Fibroblast of lung (primary cell): Measurements from ENCODE around the gene TEC. TPM values are rescaled to one million over a fixed set of nuclear protein-coding genes. Genes with fewer than 3 reads are reported as not detected.

ENCODE experiments used
- DNase-seq, 2 donors: peaks; one replicate each; pipeline versions ENCODE4 v3.0.0 to v3.0.0-alpha.2; 2010; ENCODE audit warnings: low read depth in 2 of 2
- H2AFZ ChIP-seq: 2 replicates; pipeline ENCODE4 v1.5.1; 2012; ENCODE audit warnings: low read length, control low read depth, inconsistent platforms
- H3K27ac ChIP-seq: 2 replicates; pipeline ENCODE4 v1.5.1; 2011; ENCODE audit warnings: low read length, control low read depth; ENCODE audit not compliant: insufficient read depth
- H3K27me3 ChIP-seq: 2 replicates; pipeline ENCODE4 v1.5.1; 2011; ENCODE audit warnings: mild to moderate bottlenecking, low read length; ENCODE audit not compliant: control insufficient read depth, insufficient read depth
- H3K36me3 ChIP-seq: 2 replicates; pipeline ENCODE4 v1.5.1; 2011; ENCODE audit warnings: low read length; ENCODE audit not compliant: control insufficient read depth, insufficient read depth
- H3K4me1 ChIP-seq: 2 replicates; pipeline ENCODE4 v1.5.1; 2011; ENCODE audit warnings: low read length; ENCODE audit not compliant: control insufficient read depth, insufficient read depth; ENCODE audit errors: extremely low read depth
- H3K4me2 ChIP-seq: 2 replicates; pipeline ENCODE4 v1.5.1; 2011; ENCODE audit warnings: low read length, control low read depth; ENCODE audit not compliant: insufficient read depth; ENCODE audit errors: extremely low read depth
- H3K4me3 ChIP-seq, 4 experiments: fragments of 200-600 bp in 1 of 4; sonication (generic) in 1 of 4; replicated peaks in 1 of 4; 2 replicates each; pipeline ENCODE4 v1.5.1; 2011 to 2016; ENCODE audit warnings: low read length in 4 of 4, low read depth in 3 of 4, mild to moderate bottlenecking in 3 of 4, control low read depth in 2 of 4, inconsistent platforms in 1 of 4, mixed read lengths in 1 of 4; ENCODE audit not compliant: insufficient read depth in 1 of 4; ENCODE audit errors: control extremely low read depth in 1 of 4
- H3K79me2 ChIP-seq: 2 replicates; pipeline ENCODE4 v1.5.1; 2012; ENCODE audit warnings: mild to moderate bottlenecking, low read length, inconsistent platforms; ENCODE audit not compliant: control insufficient read depth, insufficient read depth
- H3K9ac ChIP-seq: 2 replicates; pipeline ENCODE4 v1.5.1; 2011; ENCODE audit warnings: mild to moderate bottlenecking, low read length, control low read depth; ENCODE audit not compliant: insufficient read depth
- H3K9me3 ChIP-seq: 2 replicates; pipeline ENCODE4 v1.5.1; 2012; ENCODE audit warnings: low read depth, low read length; ENCODE audit not compliant: control insufficient read depth, insufficient read depth
- H4K20me1 ChIP-seq: 2 replicates; pipeline ENCODE4 v1.5.1; 2011; ENCODE audit warnings: low read length; ENCODE audit not compliant: control insufficient read depth, insufficient read depth; ENCODE audit errors: extremely low read depth
- CTCF ChIP-seq, 2 donors: IDR thresholded peaks in 1 of 2; conservative IDR thresholded peaks in 1 of 2; 1 replicate in 1 of 2; 2 replicates in 1 of 2; pipeline ENCODE4 v1.5.1; 2011 to 2012; ENCODE audit warnings: low read length in 2 of 2, control low read depth in 1 of 2, inconsistent platforms in 1 of 2, low read depth in 1 of 2, mild to moderate bottlenecking in 1 of 2
- EZH2 ChIP-seq: IDR thresholded peaks from 2 replicates; pipeline ENCODE4 v1.5.1; 2012; ENCODE audit warnings: low read length, control low read depth, mild to moderate bottlenecking; ENCODE audit errors: missing control alignments
- polyA plus RNA-seq, 2 donors: library from polyadenylated mRNA; depleted of rRNA in 1 of 2; stranded (reverse) in 1 of 2; unstranded in 1 of 2; fragments of >200 nt; gene quantifications; 2 replicates each; pipeline ENCODE4 v1.2.1, GENCODE V29; 2011 to 2012; ENCODE audit warnings: missing spikeins in 1 of 2
- total RNA-seq: library from RNA; depleted of rRNA; stranded (reverse); fragments of >200 nt; gene quantifications from 2 replicates; pipeline ENCODE4 v1.2.1, GENCODE V29; 2014

TEC gene
- total and polyA plus RNA-seq, 2 donors (not counting 1 experiment from before 2014, with no cell fraction given): 0.79 to 5.3 TPM

DNA sequence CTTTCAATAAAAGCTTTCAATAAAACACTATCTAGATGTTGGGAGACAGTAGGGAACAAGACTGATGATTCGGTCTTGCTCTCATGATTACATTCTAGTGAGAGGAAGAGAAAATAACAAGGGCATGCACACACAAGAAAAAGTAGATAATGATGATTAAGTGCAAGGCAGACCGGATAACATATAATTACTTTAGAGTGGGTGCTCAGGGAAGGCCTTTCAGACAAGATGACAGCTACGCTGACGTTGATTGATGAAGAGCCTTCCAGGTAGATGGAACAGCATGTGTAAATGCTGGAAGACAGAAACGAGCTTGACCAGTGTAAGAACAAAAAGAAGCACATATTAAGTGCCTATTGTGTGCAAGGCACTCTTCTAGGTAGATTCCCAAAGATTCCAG, 179.0 kb downstream of the TEC start:
- Histone ChIP-seq H3K27me3 (peaks cover 2% of the 10 kb centered on the region), H3K27ac (no peak overlapping the region), H3K36me3 (no peaks in the 10 kb centered on the region), H3K4me1 (no peaks in the 10 kb centered on the region), H4K20me1 (no peaks in the 10 kb centered on the region), H3K9me3 (no peaks in the 10 kb centered on the region), H3K9ac (no peak overlapping the region), H3K4me3 (no peak overlapping the region), H3K4me2 (no peak overlapping the region), H2AFZ (no peak overlapping the region), H3K79me2 (no peaks in the 10 kb centered on the region)
- no peak for DNase-seq
- TF ChIP-seq CTCF (conservative IDR thresholded peaks at IDR 0.05 in 1 of 2, IDR thresholded peaks at IDR 0.05 in 1 of 2; ENCODE audit: low read depth in 1 of 2, low read length in 2 of 2): no peak
- TF ChIP-seq EZH2: no peak

GRCh38 chr4:48085821-48086589, 183.6 kb downstream of the TEC start:
- Histone ChIP-seq H3K9ac (no peak overlapping the region), H3K79me2 (no peaks in the 10 kb centered on the region), H2AFZ (no peak overlapping the region), H3K27me3 (peaks cover 2% of the 10 kb centered on the region), H3K9me3 (no peaks in the 10 kb centered on the region), H3K4me2 (no peak overlapping the region), H3K4me1 (no peaks in the 10 kb centered on the region), H3K36me3 (no peaks in the 10 kb centered on the region), H4K20me1 (no peaks in the 10 kb centered on the region), H3K4me3 (no peak overlapping the region), H3K27ac (no peak overlapping the region)
- DNase-seq: no peak
- no peak for TF ChIP-seq CTCF (conservative IDR thresholded peaks at IDR 0.05 in 1 of 2, IDR thresholded peaks at IDR 0.05 in 1 of 2; ENCODE audit: low read depth in 1 of 2, low read length in 2 of 2)
- TF ChIP-seq EZH2: no peak

Other genes with a start within 250 kb of the TEC start
- 0.26 and 0.66 TPM in 2 replicates for gene TXK, start 135.6 kb downstream of the TEC start, total RNA-seq
- 0.05 and 0.09 TPM in 2 replicates for gene TXK, start 135.6 kb downstream of the TEC start, polyA plus RNA-seq
- 29.8 and 34.2 TPM in 2 replicates for gene SLAIN2, start 71.7 kb upstream of the TEC start, total RNA-seq
- 57.4 and 71.1 TPM in 2 replicates for gene SLAIN2, start 71.7 kb upstream of the TEC start, polyA plus RNA-seq
- under 0.01 TPM in 1 of 2 replicates, not detected in the other for gene SLC10A4, start 213.5 kb upstream of the TEC start, total RNA-seq
- 0.07 TPM in 1 of 2 replicates, not detected in the other for gene SLC10A4, start 213.5 kb upstream of the TEC start, polyA plus RNA-seq
- not detected in 2 replicates for gene ZAR1, start 220.4 kb upstream of the TEC start, total RNA-seq
- not detected in 2 replicates for gene ZAR1, start 220.4 kb upstream of the TEC start, polyA plus RNA-seq